ENCODE results near the gene TMIE.

TMIE gene

GRCh38 chr3:46709721-46710120, 8.5 kb downstream of the TMIE start:
- no peak for DNase-seq

GRCh38 chr3:46710229-46710628, 9.0 kb downstream of the TMIE start:
- no peak for DNase-seq

- no peak for DNase-seq
Measured at GRCh38 chr3:46710671-46711295, 9.6 kb downstream of the TMIE start.

- no peak for DNase-seq
Measured at GRCh38 chr3:46711305-46711704, 10.1 kb downstream of the TMIE start.

- no peak for DNase-seq
Measured at GRCh38 chr3:46711760-46712159, 10.6 kb downstream of the TMIE start.

GRCh38 chr3:46712191-46713049, 11.2 kb downstream of the TMIE start:
- DNase-seq, result no peak

DNA sequence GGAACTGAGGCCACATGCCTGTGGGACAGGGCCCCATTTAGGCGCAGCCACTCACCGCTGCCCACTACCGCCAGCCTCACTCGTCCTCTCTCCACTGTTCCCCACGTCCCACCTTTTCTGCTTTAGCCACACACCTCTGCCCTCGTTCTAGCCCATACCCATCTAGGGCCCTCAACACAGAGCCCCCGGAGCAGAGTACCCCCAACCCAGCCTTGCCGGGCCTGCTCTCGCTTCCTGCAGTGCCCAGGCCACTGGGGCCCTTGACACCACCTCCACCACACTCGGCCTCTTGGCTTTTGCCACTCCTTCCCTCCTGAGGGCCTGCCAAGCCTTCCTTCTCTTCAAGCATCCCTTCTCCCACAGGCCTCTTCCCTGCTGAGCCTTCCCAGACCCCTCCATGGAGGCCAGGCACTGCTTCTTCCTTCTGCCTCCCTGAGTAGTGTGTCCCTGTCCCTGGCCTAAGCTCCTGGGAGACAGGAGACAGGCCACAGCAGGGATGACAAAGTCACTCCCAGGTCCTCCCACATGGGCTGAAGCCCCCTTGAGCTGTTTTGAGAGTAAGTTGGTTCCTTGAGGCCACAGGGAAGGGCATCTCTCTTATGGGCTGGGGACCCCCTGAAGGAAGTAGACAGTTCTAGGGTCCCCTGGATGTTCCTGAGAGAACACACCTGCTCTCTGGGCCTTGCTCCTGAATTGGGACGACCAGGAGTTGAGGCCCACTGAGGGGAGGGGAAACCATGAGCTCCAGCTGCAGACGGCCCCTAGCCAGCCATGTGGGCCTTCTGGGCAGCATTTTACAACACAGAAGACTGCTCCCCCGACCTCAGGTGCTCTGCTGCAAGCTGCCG, 12.1 kb downstream of the TMIE start:
- DNase-seq, result no peak

GRCh38 chr3:46713898-46714552, 12.8 kb downstream of the TMIE start:
- no peak for DNase-seq

- no peak for DNase-seq
Measured at GRCh38 chr3:46714728-46715506, 13.7 kb downstream of the TMIE start.

DNA sequence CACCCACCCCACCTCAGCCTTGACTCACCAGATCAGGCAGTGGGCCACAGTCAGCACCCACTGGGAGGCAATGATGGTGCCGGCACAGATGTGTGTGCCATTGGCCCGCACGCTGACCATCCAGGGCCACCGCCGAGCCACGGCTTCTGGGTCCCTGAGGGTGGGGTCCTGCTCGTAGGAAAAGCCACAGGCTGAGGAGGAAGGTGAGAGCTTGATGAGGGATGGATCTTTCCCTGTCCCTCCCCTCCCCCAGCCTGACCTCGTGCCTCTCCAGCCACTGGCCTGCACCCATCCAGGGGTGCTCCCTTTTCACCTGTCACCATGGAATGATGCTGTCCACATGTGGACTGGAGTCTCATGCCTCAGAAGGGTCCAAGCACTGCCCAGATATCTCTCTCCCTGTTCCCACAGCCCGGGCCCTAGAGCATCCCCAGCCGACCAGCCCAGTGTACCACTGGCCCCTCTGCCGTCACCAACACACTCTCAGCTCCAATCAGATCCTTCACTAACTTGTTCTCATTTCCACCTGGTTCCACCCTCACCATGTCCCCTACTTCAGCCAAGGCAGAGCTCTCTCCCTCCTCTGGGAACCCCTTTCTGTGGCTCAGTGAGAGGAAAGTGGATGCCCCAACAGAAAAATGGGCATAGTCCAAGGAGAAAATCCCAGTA, 14.4 kb downstream of the TMIE start:
- DNase-seq, result no peak

DNA sequence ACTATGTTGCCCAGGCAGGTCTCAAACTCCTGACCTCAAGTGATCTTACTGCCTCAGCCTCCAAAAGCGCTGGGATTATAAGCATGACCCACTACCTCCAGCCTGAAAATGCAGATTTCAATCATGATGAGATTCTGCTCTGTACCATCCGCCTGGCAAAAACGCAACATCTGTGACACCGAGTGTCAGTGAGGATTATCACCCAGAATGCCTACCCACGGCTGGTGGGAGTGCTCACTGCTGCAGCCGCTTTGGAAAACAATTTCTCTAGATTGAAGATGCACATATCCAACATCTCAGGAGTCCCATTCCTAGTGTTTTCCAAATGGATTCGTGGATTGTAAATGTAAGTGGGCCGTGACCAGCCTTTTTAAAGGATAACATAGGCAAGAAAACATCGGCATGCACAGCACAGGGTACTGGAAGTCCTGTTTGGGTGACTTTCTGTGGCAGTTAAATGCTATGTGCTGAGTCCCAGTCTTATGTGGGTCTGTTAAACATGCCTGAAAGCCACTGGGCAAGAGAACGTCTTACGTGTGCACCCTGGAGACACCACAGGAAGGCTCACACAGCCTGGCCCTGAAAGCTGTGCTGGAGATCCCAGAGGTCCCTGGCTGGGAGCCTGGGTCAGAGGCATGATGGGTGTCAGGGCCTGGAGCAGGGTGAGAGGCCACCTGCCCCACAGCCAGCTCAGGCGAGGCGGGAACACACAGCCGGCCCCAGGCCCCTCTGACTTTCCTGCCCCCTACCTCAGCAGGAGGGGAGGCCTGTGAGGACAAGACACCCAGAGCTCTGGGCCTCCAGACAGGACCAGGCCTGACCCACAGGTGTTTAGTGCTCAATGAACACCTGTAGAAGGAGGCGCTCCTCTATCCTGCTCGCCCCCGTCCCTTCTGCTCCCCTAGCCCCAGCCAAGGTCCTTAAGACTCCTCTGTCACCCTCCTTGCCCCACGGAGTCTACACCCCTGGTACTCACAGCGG, 15.6 kb downstream of the TMIE start:
- DNase-seq, result no peak

DNA sequence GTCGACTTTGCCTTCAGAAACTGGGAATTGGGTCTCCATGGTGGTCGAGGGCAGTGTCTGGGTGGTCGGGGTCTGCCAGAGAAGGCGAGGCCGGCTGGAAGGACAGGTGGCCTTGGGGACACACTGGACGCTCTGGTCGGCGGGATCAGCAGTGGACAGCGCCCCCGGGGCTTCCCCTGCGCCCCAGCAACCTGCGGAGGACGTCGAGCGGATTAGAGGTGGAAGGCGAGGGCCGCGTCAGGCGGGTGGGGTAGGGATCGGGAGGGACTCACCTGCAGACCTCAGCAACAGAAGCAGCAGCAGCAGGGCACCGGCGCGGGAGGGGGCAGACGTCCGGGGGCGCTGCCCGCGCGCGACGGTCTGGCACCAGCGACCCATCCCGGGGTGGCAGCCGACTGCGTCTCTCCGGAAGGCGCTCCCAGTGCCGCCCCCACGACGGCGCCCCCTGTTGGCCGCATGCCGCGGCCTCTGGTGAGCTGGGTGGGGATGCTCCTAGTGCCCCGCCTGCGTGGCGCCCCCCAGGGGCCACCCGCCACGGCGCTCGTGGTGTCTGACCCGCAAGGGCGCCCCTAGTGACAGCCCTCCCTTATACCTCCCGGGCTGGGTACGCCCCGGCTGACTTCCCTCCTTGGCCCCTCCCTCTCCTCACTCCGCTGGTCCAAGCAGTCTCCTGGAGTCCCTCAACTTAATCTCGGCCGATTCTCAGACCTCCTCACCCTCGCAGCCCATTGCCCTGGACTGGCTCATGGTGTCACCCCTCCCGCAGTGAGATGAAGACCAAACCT, 16.4 kb downstream of the TMIE start, which contains the start of gene PRSS50:
Gene PRSS50, minus strand, starts transcription at position 423 of the 785 bp plus-strand sequence. Its CDS starts 45 bp downstream, at position 378.
- no peak for DNase-seq

- DNase-seq, result no peak
Measured at GRCh38 chr3:46719044-46719565, 17.9 kb downstream of the TMIE start.

DNA sequence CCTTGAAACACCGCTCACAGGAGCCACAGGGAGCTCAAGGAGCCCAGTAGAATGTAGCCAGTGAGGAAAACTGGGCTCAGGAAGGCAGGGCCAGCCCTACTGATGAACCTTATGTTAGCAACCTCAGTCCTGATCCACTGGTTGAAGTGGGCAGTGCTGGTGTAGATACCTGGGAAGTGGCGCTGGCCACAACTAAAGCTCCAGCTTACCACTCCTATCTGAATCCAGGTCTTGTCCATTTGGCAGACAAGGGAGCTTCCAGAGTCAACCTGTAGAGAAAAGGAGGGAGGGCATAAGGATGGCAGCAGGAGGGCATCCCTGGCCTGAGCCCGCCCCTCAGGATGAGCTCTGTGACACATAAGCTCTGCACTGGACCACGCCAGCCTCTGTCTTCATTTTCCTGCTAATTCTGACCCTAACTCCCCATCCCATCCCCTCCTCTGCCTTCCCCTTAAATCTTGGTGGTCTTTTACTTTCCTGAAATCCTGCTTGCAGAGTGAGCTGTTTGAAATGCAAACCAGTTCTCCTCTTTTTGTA, 18.6 kb downstream of the TMIE start:
- no peak for DNase-seq

DNA sequence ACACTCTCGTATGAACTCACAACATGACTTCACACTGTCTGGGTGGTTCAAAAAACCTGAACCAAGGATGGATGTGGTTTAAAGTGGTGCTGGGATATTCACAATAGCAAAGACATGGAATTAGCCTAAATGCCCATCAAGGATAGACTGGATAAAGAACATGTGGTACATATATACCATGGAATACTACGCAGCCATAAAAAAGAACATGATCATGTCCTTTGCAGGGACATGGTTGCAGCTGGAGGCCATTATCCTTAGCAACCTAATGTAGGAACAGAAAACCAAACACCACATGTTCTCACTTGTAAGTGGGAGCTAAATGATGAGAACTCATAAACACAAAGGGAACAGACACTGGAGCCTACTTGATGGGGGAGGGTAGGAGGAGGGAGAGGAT, 19.8 kb downstream of the TMIE start:
- no peak for DNase-seq

GRCh38 chr3:46722443-46722842, 21.3 kb downstream of the TMIE start:
- no peak for DNase-seq

DNA sequence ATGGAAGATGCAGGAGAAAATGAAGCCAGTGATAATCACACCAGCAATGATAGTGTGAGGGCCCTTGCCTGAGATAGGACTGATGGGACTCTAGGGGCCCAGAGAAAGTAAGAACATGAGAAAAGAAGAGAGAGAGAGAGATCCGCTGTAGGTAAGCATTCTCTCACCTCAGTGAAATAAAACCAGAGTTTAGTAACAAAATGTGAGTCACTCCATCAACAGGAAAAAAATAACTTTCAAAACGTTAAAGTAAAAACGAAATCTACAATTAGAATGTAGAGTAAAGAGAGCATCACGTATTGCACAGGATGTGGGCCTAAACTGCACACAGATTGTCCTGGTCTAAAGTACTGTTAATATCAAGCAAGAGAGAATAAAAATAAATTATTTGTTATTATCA, 23.2 kb downstream of the TMIE start:
- DNase-seq, result no peak

GRCh38 chr3:46725621-46726314, 24.6 kb downstream of the TMIE start:
- no peak for DNase-seq
